A549 (cell line): ENCODE measurements around the gene CSTPP1.

ENCODE experiments used
- CTCF ChIP-seq: fragments of >200 bp; sonication (Bioruptor Twin); formaldehyde crosslinking; IDR thresholded peaks from 3 replicates; pipeline ENCODE4 v1.5.1; 2016
- NPAS2 ChIP-seq: fragments of 250-450 bp; sonication (Bioruptor Pico); IDR thresholded peaks from 2 replicates; pipeline ENCODE4 v1.8.0; 2022; ENCODE audit warnings: mild to moderate bottlenecking, moderate library complexity, borderline replicate concordance
- POLR2A ChIP-seq: IDR thresholded peaks from 2 replicates; pipeline ENCODE4 v1.6.1; 2012; ENCODE audit warnings: mild to moderate bottlenecking, low read length

- no peak for TF ChIP-seq CTCF
- TF ChIP-seq POLR2A = no peak
- TF ChIP-seq NPAS2 (CRISPR knock-in tag) = no peak
Observed at GRCh38 chr11:47177846-47178245, 241.3 kb downstream of the CSTPP1 start.
